ENCODE results near the gene OR1I1. TPM values are rescaled to one million over a fixed set of nuclear protein-coding genes. Genes with fewer than 3 reads are reported as not detected.
A peak's percentile ranks its signal among the peaks of the same experiment; 100 is the strongest.

OR1I1 gene
- polyA plus RNA-seq, 3 donors: not detected

DNA sequence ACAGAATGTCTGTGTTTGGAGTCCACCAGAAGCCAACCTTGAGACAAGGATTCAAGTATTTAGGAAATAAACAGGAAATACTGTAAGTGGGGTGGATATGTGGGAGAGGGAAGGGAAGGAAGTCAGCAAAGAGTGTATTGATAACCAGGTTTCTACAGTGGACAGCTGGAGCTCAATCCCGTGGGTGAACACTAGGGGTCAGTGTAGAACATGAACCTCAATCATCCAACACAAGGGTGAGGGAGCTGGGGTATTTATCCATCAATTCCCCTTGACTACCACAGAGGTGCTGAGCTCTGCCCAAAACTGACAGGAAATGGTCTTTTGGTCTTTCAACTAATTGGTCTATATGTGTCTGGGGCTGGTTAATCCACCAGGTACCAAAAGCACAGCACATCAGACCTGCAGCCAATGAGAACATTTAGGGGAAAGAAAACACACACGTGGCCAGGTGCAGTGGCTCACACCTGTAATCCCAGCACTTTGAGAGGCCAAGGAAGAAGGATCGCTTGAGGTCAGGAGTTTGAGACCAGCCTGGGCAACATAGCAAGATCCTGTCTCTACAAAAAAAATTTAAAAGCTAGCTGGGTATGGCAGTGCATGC is 19.6 kb downstream of the OR1I1 start:
- intact Hi-C loops (cut with micrococcal nuclease): loop anchor here in 1 of 2 donors (10.0 kb wide), 1 partner anchor 453 kb away; no protein-coding TSS in a partner anchor
- Histone ChIP-seq H3K79me2 (ENCODE audit: insufficient read depth, low read length) (no peaks in the 10 kb centered on the region), H3K9ac (ENCODE audit: insufficient read depth, low read length, poor library complexity, severe bottlenecking) (no peak overlapping the region), H3K4me3 (replicated peaks in 1 of 3; ENCODE audit: low read depth in 2 of 3, low read length in 3 of 3) (no peak overlapping the region), H3K4me2 (replicated peaks; ENCODE audit: extremely low read depth, low read length, poor library complexity, severe bottlenecking) (no peak overlapping the region), H3K27ac (ENCODE audit: low read depth in 1 of 2, low read length in 2 of 2) (no peak overlapping the region), H3K36me3 (replicated peaks in 1 of 2; ENCODE audit: control insufficient read depth in 1 of 2, insufficient read depth in 2 of 2, low read length in 2 of 2) (no peaks in the 10 kb centered on the region), H3K9me3 (replicated peaks in 1 of 2; ENCODE audit: control insufficient read depth in 1 of 2, insufficient read depth in 1 of 2, low read length in 2 of 2) (peaks cover 15 to 22% of the 10 kb centered on the region in 2 donors), H3K4me1 (ENCODE audit: control insufficient read depth in 1 of 2, insufficient read depth in 2 of 2, low read length in 2 of 2) (no peaks in the 10 kb centered on the region), H2AFZ (ENCODE audit: insufficient read depth, low read depth, low read length, poor library complexity, severe bottlenecking) (no peak overlapping the region), H4K20me1 (ENCODE audit: insufficient read depth, low read length) (no peaks in the 10 kb centered on the region), H3K27me3 (ENCODE audit: control insufficient read depth in 2 of 2, insufficient read depth in 2 of 2, low read length in 2 of 2) (peaks cover 9 to 17% of the 10 kb centered on the region in 2 donors)
- H3K4me3 Mint-ChIP-seq: no peak overlapping the region
- H3K27me3 Mint-ChIP-seq (ENCODE audit: low read depth in 3 of 3): peaks cover 18 to 28% (median 20%) of the 10 kb centered on the region in 3 donors
- WGBS (ENCODE audit: insufficient coverage): 100% methylated on average over 2 of the region's 3 CpGs
- H3K27ac Mint-ChIP-seq: peak overlapping the region in 1 of 7 donors; percentile 46
- peak; percentile 37 to 47 (median 42) for DNase-seq
- H3K36me3 Mint-ChIP-seq: peaks cover 0 to 2% of the 10 kb centered on the region in 2 donors
- H3K9me3 Mint-ChIP-seq: peaks cover 15 to 34% (median 22%) of the 10 kb centered on the region in 7 donors
- peak; percentile 85 for TF ChIP-seq CTCF (IDR thresholded peaks at IDR 0.05)
- no peaks in the 10 kb centered on the region for H3K4me1 Mint-ChIP-seq

- Mint-ChIP-seq H3K27me3 (ENCODE audit: low read depth in 3 of 3) (peaks cover 34 to 47% (median 38%) of the 10 kb centered on the region in 3 donors), H3K4me1 (peaks cover 10% of the 10 kb centered on the region), H3K4me3 (no peak overlapping the region), H3K9me3 (peaks cover 15 to 40% (median 26%) of the 10 kb centered on the region in 7 donors), H3K36me3 (peaks cover 0 to 6% of the 10 kb centered on the region in 2 donors), H3K27ac (no peak overlapping the region)
- 83% methylated on average over 1 of the region's 1 CpG for WGBS (ENCODE audit: insufficient coverage)
- Histone ChIP-seq H4K20me1 (ENCODE audit: insufficient read depth, low read length) (no peaks in the 10 kb centered on the region), H3K9me3 (replicated peaks in 1 of 2; ENCODE audit: control insufficient read depth in 1 of 2, insufficient read depth in 1 of 2, low read length in 2 of 2) (peaks cover 15 to 22% of the 10 kb centered on the region in 2 donors), H3K4me3 (replicated peaks in 1 of 3; ENCODE audit: low read depth in 2 of 3, low read length in 3 of 3) (no peak overlapping the region), H3K4me1 (ENCODE audit: control insufficient read depth in 1 of 2, insufficient read depth in 2 of 2, low read length in 2 of 2) (peaks cover 0 to 2% of the 10 kb centered on the region in 2 donors), H3K36me3 (replicated peaks in 1 of 2; ENCODE audit: control insufficient read depth in 1 of 2, insufficient read depth in 2 of 2, low read length in 2 of 2) (no peaks in the 10 kb centered on the region), H2AFZ (ENCODE audit: insufficient read depth, low read depth, low read length, poor library complexity, severe bottlenecking) (no peak overlapping the region), H3K9ac (ENCODE audit: insufficient read depth, low read length, poor library complexity, severe bottlenecking) (no peak overlapping the region), H3K4me2 (replicated peaks; ENCODE audit: extremely low read depth, low read length, poor library complexity, severe bottlenecking) (no peak overlapping the region), H3K27ac (ENCODE audit: low read depth in 1 of 2, low read length in 2 of 2) (no peak overlapping the region), H3K79me2 (ENCODE audit: insufficient read depth, low read length) (no peaks in the 10 kb centered on the region), H3K27me3 (ENCODE audit: control insufficient read depth in 2 of 2, insufficient read depth in 2 of 2, low read length in 2 of 2) (peaks cover 24 to 38% of the 10 kb centered on the region in 2 donors)
- DNase-seq: no peak
- intact Hi-C loops (cut with micrococcal nuclease): loop anchor here in 1 of 2 donors (10.0 kb wide), 1 partner anchor 451 kb away; no protein-coding TSS in a partner anchor
- no peak for TF ChIP-seq CTCF (IDR thresholded peaks at IDR 0.05)
Measured at GRCh38 chr19:15104003-15104402, 22.0 kb downstream of the OR1I1 start.

Measured in CD14-positive monocyte (primary cell).